ENCODE measurements around the gene EXOC4.
"Not testable (repeated sequence)": the region's sequence is repeated elsewhere in the genome, so short reads cannot be mapped to it uniquely, and the experiment has no call there.

EXOC4 gene

DNA sequence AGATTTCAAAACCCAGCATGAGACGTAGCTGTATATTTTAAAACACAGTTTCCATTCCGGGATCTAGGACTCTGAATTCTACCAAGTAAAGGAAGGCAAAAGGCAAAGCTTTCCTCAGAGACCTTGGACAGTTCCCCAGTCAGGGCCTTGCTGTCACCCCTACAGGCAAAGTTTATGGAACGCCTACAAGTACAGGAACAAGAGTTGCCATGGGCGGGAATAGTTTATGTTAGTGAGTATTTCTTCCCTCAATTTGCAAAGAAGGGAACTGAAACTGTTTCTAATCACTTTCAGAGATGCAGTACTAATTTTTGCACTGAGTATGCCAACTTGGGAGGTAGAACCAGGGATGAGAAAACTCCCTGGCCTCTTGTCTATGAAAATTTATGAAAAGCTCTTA, 806.1 kb downstream of the EXOC4 start:
- DNase-seq = no peak

DNA sequence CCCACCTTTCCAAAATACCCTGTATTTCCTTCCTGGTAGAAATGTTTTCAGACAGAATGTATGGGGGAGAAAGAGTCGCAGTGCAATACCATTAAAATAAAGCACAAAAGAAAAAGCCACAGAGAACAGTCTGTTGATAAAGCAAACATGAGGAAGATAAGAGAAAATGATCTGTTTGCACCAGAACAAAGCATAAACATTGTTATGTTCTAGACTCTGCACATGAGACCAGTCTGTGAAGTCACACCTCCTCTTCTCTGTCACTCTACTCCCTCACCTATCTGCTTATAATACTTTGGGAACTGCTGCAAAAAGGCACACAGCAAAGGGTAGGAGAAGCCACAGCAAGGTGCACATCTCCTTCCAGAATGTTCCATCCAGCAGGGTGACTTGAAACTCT, 807.0 kb downstream of the EXOC4 start:
- DNase-seq = no peak

DNA sequence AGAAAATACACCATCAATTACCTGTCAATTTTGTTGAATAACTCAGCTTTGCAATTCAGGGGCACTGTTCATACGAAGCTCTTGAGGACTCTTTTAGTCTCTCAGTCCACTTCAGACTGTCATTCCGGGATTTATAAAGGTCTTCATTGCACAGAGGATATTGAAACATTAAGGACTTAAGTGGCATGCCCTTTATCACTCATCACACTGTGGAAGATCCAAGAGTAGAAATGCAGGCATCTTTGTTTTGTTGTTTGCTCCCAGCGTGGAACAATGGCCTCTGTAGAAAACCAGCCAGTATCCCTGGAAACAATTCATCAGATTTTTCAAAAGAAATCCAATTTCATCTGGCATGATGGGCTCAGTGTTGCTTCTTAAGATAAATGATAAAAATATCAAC, 808.0 kb downstream of the EXOC4 start:
- no peak for DNase-seq

DNA sequence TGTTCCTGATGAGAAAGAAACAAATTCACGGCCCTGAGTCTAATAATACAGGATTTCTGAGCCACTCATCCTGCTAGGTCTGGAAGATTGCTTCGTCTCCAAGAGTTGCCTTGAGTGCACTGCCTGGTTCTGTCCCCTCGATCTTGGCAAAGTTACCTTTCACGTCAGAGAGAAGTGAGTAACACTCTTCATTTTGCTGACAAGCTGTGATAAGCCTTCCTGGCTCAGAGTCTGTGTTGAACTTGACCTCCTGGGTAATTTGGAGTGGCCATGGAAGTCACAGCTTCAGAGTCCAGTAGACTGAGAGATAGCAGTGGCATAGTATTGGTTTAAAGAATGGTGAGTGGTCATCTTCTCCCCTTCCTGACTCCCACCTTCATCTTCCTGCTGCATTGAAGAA, 809.6 kb downstream of the EXOC4 start:
- no peak for DNase-seq

DNA sequence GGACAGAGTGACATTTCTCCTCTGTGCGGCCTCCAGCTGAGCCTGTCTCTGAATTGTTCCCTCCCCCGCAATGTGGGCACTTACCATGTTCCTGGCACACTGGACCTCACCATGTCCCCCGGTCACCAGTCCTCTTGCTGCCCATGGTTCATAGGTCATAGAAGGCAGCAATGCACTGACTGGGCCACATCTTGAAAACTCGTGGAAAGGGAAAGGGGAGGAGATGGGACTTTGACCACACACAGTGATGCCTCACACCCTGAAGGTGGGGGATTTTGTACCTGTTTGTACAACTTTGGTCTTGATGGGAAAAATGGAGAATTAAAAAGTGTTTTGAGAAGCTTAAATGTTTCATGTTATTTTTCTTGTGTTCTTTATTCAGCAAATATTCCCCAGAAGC, 812.5 kb downstream of the EXOC4 start:
- DNase-seq = no peak

DNA sequence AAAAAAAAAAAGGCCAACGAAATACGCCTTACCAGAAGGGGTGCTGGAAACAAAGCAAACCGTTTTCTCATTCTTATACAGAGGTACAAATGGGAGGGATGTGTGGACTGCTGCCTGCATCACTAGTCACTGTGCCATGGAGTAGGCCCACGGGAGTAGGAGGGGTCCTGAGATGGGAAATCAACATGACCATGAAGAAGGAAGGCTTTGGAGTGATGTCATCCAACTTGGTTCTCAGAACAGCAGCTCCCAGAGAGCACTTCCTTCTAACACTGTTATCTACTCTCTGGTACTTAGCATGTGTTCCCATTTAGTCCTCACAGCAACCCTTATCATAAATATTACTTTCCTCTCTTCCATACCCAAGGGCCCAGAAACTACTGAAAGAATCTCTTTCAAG, 814.3 kb downstream of the EXOC4 start:
- DNase-seq = no peak

DNA sequence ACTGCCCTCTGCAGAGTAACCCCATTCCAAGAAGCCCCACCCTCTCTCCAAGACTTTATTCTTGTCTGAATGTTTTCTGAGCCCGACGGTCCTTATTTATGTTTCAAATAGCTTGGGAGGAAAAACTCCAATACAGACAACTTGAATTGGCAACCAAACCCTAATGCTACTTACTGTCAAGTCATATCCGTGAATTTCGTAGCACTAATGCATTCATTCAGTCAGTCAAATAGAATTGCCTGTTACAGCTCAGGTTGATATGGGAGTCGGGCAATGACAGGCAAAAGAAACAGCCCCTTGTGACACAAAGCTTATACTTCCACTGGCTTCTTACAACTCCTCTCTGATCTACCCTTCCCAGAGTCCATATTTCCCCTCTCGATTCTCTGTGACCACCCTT, 815.8 kb downstream of the EXOC4 start:
- no peak for DNase-seq

DNA sequence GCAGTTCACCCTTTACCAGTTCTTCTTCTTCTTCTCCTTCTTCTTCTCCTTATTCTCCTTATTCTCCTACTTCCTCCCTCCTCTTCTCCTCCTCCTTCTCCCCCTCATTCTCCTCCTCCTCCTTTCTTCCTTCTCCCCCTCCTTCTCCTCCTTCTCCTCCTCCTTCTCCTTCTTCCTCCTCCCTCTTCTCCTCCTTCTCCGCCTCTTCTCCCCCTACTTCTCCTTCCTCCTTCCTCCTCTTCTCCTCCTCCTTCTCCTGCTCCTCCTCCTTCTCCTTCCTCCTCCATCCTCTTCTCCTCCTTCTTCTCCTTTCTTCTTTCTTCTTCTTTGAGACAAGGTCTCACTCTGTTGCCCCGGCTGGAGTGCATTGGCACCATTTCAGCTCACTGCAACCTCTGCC, 816.3 kb downstream of the EXOC4 start:
- no peak for DNase-seq

DNA sequence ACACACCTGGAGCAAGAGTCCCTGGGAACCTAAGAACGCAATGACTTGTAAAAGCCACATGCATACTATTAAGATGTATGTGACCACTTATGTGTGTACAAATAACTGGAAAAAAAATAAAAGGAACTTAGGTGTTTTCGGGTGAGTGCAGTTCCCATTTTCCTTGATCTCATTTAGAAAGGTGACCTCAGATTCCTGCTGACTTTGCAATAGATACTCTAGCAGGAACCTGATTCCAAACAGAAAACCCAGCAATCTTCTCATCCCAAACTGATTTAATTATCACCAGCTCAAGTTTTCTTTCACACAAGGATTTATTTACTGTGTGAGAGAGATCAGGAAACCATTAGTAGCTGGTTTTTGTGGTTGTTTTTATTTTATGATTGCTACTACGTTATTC, 817.8 kb downstream of the EXOC4 start:
- no peak for DNase-seq

DNA sequence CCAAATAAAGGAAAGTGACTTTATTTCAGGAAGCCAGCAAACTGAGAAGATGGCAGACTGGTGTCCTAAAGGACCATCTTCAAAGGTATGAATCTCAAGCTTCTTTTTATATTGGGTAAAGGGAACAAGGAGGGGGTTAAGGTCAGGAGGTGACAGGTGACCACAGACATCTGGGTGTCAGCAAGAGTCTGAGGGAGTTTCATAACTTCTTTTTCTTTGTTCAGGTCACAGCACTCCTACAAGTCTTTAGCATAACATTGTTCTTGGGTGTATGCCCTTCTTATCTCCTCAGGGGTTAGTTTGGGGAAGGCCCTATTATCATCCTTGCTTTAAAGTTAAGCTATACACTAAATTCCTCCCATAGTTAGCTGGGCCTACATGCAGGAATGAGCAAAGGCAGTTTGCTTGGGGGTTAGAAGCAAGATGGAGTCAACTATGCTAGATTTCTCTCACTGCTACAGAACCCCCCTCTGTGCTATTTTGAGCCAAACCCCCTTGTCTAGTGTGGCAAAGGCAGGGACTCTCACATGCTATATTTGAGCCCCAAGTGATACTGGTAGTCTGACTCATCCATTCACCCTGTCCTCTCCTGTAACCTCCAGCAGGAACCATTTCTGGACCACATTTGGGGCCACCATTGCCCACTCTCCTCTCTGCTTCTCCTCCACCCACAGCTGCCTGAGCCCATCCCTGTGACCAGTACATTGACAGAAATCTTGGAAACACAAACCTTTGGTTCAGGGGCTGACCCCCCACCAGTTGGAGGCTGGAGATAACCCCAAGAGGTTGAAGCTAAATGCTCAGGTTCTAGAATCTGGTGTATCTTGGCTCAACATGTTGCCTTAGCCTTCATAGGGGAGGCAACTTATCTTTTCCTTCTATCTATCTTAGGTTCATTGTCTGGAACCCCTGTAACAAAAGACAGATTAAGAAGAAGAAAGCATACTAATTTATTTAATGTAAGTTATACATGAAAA, 818.8 kb downstream of the EXOC4 start:
- DNase-seq = no peak

DNA sequence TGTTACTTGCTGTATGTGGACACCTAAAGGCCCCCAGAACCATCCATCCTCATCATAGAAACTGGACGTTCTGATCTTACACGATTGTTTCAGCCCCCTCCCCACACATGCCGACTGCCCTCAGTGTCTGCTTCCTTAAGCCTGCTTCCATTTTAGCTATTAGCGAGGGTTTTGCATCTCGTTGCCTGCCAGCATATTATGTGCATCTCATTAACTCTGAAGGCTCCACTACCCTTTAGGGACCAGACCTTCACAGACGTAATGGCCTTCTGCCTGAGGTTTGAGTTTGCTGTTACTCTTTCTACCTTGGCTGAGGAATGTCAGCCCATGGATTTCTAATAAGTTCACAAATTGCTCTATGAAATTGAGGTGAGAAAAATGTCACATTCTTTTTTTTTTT, 820.4 kb downstream of the EXOC4 start:
- no peak for DNase-seq

DNA sequence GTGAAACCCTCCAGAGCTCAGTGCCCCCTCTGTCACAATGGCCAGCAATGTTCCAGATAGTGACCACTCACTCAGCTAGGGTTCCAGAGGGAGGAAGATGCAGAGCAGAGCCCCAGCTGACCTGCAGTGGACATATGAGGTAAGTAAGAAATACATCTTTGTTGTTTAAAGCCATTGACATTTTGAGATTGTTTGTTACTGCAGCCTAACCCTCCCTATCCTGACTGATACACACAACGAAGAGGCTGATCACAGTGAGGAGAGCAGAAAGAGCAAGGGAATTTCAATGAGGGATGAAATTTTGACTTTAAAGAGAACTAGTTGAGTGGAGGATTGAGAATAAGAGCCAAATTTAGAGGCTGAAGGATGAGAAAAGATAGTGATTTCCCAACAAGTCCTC, 822.9 kb downstream of the EXOC4 start:
- no peak for DNase-seq

DNA sequence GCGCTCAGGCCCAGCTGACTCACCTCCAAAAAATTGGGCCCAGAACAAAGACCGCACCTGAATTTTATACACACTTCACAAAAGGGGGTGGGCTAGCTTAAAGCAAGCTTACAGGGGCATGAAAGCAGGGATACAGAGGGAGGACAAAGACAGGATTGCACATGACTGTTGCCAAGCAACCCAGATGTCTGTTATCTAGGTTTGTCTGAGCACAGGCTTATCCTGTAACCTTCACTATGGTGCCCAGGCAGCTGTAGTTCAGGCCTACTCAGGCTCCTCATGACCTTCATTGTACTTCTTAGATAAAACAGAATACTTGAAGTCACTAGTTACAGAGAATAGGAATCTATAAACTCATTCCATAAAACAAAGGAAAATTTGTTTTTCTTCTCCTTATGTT, 824.7 kb downstream of the EXOC4 start:
- not testable (repeated sequence) for DNase-seq

DNA sequence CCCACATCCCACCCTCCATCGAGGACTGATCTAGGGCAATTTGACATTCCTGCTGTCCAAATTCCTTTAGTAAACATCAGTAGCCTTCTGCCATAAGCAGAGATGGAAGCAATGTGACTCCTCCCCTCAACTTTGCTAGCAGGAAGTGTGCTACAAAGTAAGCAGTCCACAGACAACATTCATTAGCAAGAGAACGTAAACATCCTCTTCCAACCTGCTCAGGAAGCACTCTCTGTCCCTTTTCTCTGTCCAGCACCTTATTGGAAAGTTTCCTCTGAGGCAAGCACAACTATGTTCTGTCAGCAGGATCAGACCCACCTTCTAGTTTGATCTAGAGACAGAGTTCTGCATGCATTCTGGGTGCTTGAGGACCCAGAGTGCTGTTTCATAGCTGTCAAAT, 826.1 kb downstream of the EXOC4 start:
- no peak for DNase-seq

DNA sequence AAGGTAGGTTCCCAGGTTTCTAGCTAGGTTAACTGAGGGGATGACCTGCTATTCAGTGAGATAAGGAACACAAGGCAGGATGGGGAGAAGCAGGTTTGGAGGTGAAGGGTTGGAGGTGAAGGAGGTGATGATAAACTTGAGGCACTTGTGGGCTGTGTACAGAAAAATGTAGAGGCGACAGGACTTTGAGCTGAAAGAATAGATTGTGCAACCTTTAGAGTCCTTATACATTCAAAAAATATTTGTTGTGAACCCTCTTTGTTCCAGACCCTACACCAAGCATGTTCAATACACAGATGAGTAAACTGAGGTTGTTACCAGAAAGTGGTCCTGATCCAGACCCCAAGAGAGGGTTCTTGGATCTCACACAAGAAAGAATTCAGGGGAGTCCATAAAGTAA, 828.8 kb downstream of the EXOC4 start:
- no peak for DNase-seq

DNA sequence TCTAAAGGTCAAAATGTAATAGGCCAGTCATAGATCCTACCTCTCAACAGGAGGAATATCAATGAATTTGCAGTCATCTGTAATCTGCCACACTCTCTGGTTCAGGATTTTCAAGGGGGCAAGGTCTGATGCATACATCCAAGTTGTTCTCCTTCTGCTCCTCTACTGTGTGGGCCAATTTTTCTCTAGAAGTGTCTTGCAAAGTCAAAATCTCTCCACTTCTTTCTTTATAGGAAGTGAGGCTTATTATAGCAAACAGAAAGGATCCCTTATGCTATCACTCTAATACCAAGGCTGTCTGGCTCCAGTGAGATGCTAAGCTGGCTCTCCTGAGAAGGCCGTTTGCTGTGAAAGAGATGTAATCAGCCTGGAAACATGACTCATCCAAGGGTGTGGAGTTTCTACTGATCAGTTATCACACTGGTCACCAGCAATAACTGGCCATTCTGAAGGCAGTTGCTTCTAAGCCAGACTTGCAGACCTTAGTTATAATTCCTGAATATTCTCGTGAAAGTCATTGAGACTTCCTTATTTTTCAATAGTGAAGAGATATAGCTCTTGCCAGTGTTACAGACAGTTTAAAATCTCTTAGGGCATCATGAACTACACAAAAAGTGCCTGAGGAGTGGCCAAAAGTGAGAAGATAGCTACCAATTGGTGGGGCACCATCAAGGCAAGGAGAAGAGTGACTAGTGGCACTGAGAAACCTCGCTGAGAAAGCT, 831.0 kb downstream of the EXOC4 start:
- no peak for DNase-seq

DNA sequence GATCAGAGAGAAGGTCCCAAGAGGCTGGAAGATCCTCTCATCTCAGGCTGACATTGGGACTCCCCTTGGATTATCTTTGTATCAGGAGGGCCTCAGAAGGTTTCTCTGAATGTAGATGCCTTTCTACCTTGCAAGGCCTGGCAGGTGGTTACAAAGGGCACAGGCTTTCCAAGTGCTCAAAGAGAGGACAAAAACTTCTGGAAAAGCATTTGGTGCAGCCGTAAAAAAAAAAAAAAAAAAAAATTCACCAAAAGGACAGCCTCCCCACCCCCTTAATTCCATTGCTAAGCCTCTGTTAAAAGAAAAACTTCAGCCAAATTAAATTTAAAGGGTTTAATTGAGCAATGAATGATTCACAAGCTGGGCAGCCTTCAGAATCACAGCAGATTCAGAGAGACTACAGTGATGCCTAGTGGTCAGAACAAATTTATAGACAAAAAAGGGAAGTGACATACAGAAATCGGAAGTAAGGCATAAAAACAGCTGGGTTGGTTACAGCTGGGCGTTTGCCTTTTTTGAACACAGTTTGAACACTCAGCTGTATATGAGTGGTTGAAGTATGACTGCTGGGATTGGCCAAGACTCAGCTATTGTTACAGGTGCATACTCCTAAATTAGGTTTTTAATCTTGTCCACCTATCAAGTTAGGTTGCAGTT, 831.7 kb downstream of the EXOC4 start:
- no peak for DNase-seq

DNA sequence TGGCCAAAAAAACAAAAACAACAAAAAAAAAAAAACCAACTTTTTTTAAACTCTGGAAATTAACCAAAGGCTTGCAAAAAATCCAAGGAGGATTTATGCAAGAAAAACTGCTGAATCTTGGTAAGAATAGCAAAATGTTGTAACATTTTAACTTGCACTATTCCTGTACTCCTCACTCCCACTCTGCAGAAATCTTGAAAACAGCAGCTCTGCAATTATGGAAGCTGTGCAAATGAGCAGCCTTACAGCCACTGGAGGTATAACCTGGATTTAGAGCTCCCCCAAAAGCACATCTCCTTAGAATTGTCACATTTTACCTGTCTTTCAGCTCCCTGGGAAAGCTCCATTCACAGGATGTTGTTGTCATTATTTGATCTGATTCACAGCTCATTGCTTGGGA, 832.4 kb downstream of the EXOC4 start:
- no peak for DNase-seq

DNA sequence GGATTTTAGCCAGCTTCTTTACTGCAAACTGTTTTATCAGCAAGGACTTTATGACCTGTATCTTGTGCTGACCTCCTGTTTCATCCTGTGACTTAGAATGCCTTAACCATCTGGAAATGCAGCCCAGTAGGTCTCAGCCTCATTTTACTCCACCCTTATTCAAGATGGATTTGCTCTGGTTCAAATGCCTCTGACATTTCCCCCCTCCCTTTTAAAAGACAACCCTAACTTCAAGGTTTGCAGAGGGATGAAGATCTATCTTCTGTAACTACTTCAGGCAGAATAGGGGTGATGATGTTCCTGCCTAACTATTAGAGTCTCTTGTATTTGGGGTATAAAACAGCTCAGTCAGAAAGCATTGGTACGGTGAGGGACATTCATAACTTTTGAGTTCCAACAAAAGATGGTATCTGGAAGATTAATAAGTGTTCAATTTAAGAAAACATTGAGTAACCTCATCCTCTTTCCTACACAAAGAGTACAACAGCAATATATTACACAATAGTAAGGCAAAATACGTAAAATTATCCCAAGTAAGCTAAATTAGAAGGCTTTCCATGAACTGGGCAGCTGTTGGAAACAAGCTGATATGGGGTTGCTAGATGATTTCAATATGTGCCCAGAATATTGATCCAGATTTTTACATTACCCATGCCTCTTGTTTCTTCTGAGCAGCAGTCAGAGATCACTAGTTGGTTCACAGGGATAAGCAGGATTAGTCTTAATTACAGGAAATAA, 834.3 kb downstream of the EXOC4 start:
- DNase-seq = no peak

DNA sequence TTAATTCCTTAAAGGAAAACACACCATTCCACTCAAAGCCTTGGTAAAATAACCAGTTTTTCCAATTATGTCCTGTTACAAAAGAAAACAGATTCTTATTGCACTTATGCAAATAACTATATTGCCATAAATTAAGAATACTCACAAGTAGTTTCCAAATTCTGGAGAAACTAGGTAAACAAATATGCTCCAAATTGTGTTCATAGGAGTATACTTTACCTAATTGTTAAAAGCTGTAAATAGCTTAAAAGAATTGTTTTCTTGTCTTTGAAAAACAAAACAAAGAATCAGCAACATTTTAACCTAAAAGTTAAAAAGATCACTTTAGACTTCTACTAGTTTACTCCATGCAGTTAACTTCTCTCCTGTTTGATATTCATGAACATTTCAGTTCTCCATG, 835.3 kb downstream of the EXOC4 start:
- DNase-seq = no peak

DNA sequence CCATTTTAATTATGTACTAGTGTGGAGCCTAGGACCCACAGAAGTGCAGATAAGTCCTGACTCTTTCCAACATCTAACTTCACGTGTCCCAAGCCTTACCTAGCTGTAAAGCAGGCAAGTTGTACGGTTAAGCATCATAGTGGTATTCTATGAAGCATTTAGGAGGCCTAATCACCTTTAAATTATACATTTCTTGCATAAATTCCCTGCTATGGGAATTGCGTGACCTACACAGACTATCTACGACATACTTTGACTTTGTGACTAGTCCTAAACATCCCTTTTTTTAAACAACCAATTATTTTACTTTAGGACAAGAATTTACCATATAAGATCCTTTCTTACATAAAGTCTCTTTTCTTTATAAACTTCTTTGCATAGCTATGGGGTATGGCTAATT, 836.6 kb downstream of the EXOC4 start:
- DNase-seq = no peak

DNA sequence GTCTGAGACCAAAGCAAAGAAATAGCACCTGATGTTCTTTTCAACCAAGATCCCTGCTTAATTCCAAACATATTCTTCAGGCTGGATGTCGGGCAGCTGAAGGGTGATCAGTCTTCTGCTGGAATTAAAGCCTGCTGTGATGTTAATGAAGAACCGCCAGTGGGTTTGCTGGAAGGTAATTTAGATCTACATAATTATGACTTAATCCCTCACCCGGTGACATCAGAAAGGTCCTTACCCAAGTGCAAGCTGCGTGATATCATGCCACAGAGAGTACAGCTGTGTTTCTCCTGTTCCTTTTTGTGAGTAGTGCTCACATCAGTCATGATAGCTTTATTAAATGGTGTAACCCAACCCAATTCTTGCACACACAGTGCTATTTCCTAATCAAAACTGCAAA, 845.2 kb downstream of the EXOC4 start:
- DNase-seq = no peak

DNA sequence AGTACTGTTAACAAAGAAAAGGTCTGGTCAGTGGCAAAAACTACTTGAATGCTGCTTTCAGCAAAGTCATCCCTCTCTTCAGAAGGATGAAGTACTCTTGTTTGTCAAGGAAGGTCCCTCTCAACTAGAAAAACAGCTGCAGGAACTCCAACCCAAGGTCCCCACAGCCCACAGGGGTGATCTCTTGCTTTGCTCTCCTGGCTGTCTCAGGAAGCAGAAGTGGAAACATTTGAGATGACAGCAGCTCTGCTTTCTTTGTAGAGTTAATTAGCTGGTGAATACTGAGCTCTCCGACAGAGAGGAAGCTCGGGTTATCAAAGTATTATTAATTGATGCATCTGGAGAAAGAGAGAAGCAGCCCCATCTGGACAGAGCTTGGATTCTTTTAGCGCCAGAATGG, 848.8 kb downstream of the EXOC4 start:
- DNase-seq = no peak

Data from CD4-positive, alpha-beta T cell treated with Interleukin-21 for 1 hour (primary cell).